H9 (cell line): ENCODE data around the gene ZNF385B. TPM values are rescaled to one million over a fixed set of nuclear protein-coding genes. Genes with fewer than 3 reads are reported as not detected.

Source experiments
- DNase-seq: peaks from one replicate; pipeline ENCODE4 v3.0.0-alpha.2; 2017
- H2AFZ ChIP-seq: one replicate; pipeline ENCODE4 v1.6.1; 2013; ENCODE audit warnings: mild to moderate bottlenecking, low read length, control low read depth, moderate library complexity
- H2AK5ac ChIP-seq: 2 replicates; pipeline ENCODE4 v1.6.1; 2013; ENCODE audit warnings: low read length, control low read depth, mixed read lengths; ENCODE audit not compliant: insufficient read length
- H2BK120ac ChIP-seq: one replicate; pipeline ENCODE4 v1.6.1; 2013; ENCODE audit warnings: low read depth, mild to moderate bottlenecking, low read length, control low read depth, inconsistent platforms; ENCODE audit not compliant: poor library complexity, severe bottlenecking
- H2BK12ac ChIP-seq: 2 replicates; pipeline ENCODE4 v1.6.1; 2013; ENCODE audit warnings: low read length, control low read depth, mixed read lengths, low read depth; ENCODE audit not compliant: insufficient read length
- H2BK15ac ChIP-seq: 2 replicates; pipeline ENCODE4 v1.6.1; 2013; ENCODE audit warnings: low read depth, low read length, control low read depth
- H2BK20ac ChIP-seq: one replicate; pipeline ENCODE4 v1.6.1; 2013; ENCODE audit warnings: low read depth, mild to moderate bottlenecking, low read length, control low read depth, inconsistent platforms; ENCODE audit not compliant: poor library complexity, severe bottlenecking
- H2BK5ac ChIP-seq: 2 replicates; pipeline ENCODE4 v1.6.1; 2013; ENCODE audit warnings: low read length, control low read depth, mixed read lengths; ENCODE audit not compliant: insufficient read length
- H3K14ac ChIP-seq: 2 replicates; pipeline ENCODE4 v1.6.1; 2013; ENCODE audit warnings: low read length, control low read depth; ENCODE audit not compliant: insufficient read depth
- H3K18ac ChIP-seq: 2 replicates; pipeline ENCODE4 v1.6.1; 2013; ENCODE audit warnings: low read depth, mild to moderate bottlenecking, mixed read lengths, low read length, control low read depth; ENCODE audit not compliant: insufficient read length
- H3K23ac ChIP-seq: 2 replicates; pipeline ENCODE4 v1.6.1; 2013; ENCODE audit warnings: low read length, control low read depth, mixed read lengths, low read depth; ENCODE audit not compliant: insufficient read length
- H3K23me2 ChIP-seq: 2 replicates; pipeline ENCODE4 v1.6.1; 2013; ENCODE audit warnings: low read depth, mild to moderate bottlenecking, mixed read lengths, low read length, control low read depth; ENCODE audit not compliant: insufficient read length, poor library complexity, severe bottlenecking
- H3K27ac ChIP-seq: 2 replicates; pipeline ENCODE4 v1.5.1; 2013; ENCODE audit warnings: low read length, control low read depth, mixed read lengths, low read depth; ENCODE audit not compliant: insufficient read length
- H3K27me3 ChIP-seq: 2 replicates; pipeline ENCODE4 v1.6.1; 2013; ENCODE audit warnings: low read length, control low read depth, inconsistent platforms; ENCODE audit not compliant: insufficient read depth
- H3K4ac ChIP-seq: 2 replicates; pipeline ENCODE4 v1.6.1; 2013; ENCODE audit warnings: low read depth, mild to moderate bottlenecking, control low read depth, inconsistent platforms, low read length, moderate library complexity
- H3K4me1 ChIP-seq: 2 replicates; pipeline ENCODE4 v1.6.1; 2013; ENCODE audit warnings: low read length, control low read depth, inconsistent platforms; ENCODE audit not compliant: insufficient read depth
- H3K4me2 ChIP-seq: 2 replicates; pipeline ENCODE4 v1.6.1; 2013; ENCODE audit warnings: low read length, control low read depth, mixed read lengths; ENCODE audit not compliant: insufficient read length, insufficient read depth
- H3K56ac ChIP-seq: 2 replicates; pipeline ENCODE4 v1.6.1; 2013; ENCODE audit warnings: low read depth, mild to moderate bottlenecking, mixed read lengths, low read length, control low read depth; ENCODE audit not compliant: insufficient read length
- H3K79me1 ChIP-seq: 2 replicates; pipeline ENCODE4 v1.6.1; 2013; ENCODE audit warnings: low read depth, mild to moderate bottlenecking, moderate library complexity, low read length, control low read depth, inconsistent platforms; ENCODE audit not compliant: insufficient read depth, poor library complexity, severe bottlenecking
- H3K79me2 ChIP-seq: 2 replicates; pipeline ENCODE4 v1.6.1; 2013; ENCODE audit warnings: low read length, control low read depth, inconsistent platforms; ENCODE audit not compliant: insufficient read depth
- H3K9ac ChIP-seq: 2 replicates; pipeline ENCODE4 v1.6.1; 2013; ENCODE audit warnings: low read length, control low read depth, mixed read lengths; ENCODE audit not compliant: insufficient read length; ENCODE audit errors: extremely low read depth
- H3K9me3 ChIP-seq: one replicate; pipeline ENCODE4 v1.6.1; 2013; ENCODE audit warnings: low read depth, low read length, inconsistent platforms; ENCODE audit not compliant: control insufficient read depth
- H3T11ph ChIP-seq: one replicate; pipeline ENCODE4 v1.6.1; 2013; ENCODE audit warnings: mild to moderate bottlenecking, low read length, control low read depth, inconsistent platforms
- H4K20me1 ChIP-seq: one replicate; pipeline ENCODE4 v1.6.1; 2013; ENCODE audit not compliant: control insufficient read depth, insufficient read length, insufficient read depth
- H4K5ac ChIP-seq: 2 replicates; pipeline ENCODE4 v1.6.1; 2013; ENCODE audit warnings: low read depth, mild to moderate bottlenecking, mixed read lengths, low read length, control low read depth; ENCODE audit not compliant: insufficient read length
- H4K8ac ChIP-seq: replicated peaks from 2 replicates; pipeline ENCODE4 v1.6.1; 2013; ENCODE audit warnings: low read length, control low read depth, mixed read lengths, low read depth; ENCODE audit not compliant: insufficient read length
- H4K91ac ChIP-seq: 2 replicates; pipeline ENCODE4 v1.6.1; 2013; ENCODE audit warnings: low read depth, mild to moderate bottlenecking, moderate library complexity, mixed read lengths, low read length, control low read depth; ENCODE audit not compliant: insufficient read length
- H3K27ac Mint-ChIP-seq, 3 experiments: 2 replicates in 2 of 3; 3 replicates in 1 of 3; pipeline ENCODE4 v1.8.0; 2020 to 2021; ENCODE audit warnings: mixed read lengths in 3 of 3, mild to moderate bottlenecking in 1 of 3, moderate library complexity in 1 of 3
- H3K27me3 Mint-ChIP-seq: 2 replicates; pipeline ENCODE4 v1.8.0; 2021; ENCODE audit warnings: low read depth, mild to moderate bottlenecking, moderate library complexity, mixed read lengths
- H3K36me3 Mint-ChIP-seq, 3 experiments: 2 replicates in 2 of 3; 3 replicates in 1 of 3; pipeline ENCODE4 v1.8.0; 2020 to 2021; ENCODE audit warnings: low read depth in 3 of 3, mixed read lengths in 3 of 3; ENCODE audit not compliant: insufficient read depth in 1 of 3
- H3K4me1 Mint-ChIP-seq, 2 experiments: 2 replicates each; pipeline ENCODE4 v1.8.0; 2020; ENCODE audit warnings: mixed read lengths in 2 of 2
- H3K4me3 Mint-ChIP-seq, 2 experiments: 2 replicates in 1 of 2; 3 replicates in 1 of 2; pipeline ENCODE4 v1.8.0; 2020 to 2021; ENCODE audit warnings: mild to moderate bottlenecking in 2 of 2, mixed read lengths in 2 of 2, moderate library complexity in 1 of 2
- H3K9me3 Mint-ChIP-seq, 2 experiments: 2 replicates in 1 of 2; 3 replicates in 1 of 2; pipeline ENCODE4 v1.8.0; 2020; ENCODE audit warnings: mild to moderate bottlenecking in 2 of 2, mixed read lengths in 2 of 2, moderate library complexity in 1 of 2
- CTCF ChIP-seq: fragments of 200-600 bp; sonication (generic); conservative IDR thresholded peaks from 3 replicates; pipeline ENCODE4 v1.8.0; 2021; ENCODE audit warnings: antibody characterized with exemption, mild to moderate bottlenecking
- WGBS: extraction: QIAGEN DNeasy Blood & Tissue Kit; methylation state at CpG from one replicate; pipeline ENCODE4 v1.1.7; 2013; ENCODE audit warnings: missing lambda C conversion rate, low lambda C conversion rate, mixed read lengths; ENCODE audit not compliant: insufficient read length; ENCODE audit errors: extremely low coverage; 5-methylcytosine and 5-hydroxymethylcytosine counted together
- total RNA-seq: library from RNA; stranded (reverse); gene quantifications from 2 replicates; pipeline ENCODE4 v1.2.1, GENCODE V29; 2021

ZNF385B gene
- total RNA-seq, 1 experiment from 2014 or later: 2.1 TPM

GRCh38 chr2:179562330-179562885 lies 299.0 kb downstream of the ZNF385B start:
- H3K18ac ChIP-seq: no peak overlapping the region
- no peaks in the 10 kb centered on the region for H3K36me3 Mint-ChIP-seq
- H2BK20ac ChIP-seq: no peak overlapping the region
- H3K79me2 ChIP-seq: no peaks in the 10 kb centered on the region
- H4K91ac ChIP-seq: no peak overlapping the region
- no peaks in the 10 kb centered on the region for H3K27me3 Mint-ChIP-seq
- no peak overlapping the region for H2BK5ac ChIP-seq
- no peak overlapping the region for H3K27ac ChIP-seq
- H3K23ac ChIP-seq: no peak overlapping the region
- no peak overlapping the region for H3K14ac ChIP-seq
- H3K4me1 Mint-ChIP-seq: peaks cover 16 to 28% of the 10 kb centered on the region in 2 experiments
- H3K4me2 ChIP-seq: no peak overlapping the region
- H3K27ac Mint-ChIP-seq: no peak overlapping the region
- H2AFZ ChIP-seq: no peak overlapping the region
- H3K79me1 ChIP-seq: no peaks in the 10 kb centered on the region
- H4K5ac ChIP-seq: no peak overlapping the region
- H3K4me3 Mint-ChIP-seq: no peak overlapping the region
- H3K23me2 ChIP-seq: no peaks in the 10 kb centered on the region
- no peak overlapping the region for H2BK15ac ChIP-seq
- no peak overlapping the region for H2AK5ac ChIP-seq
- no peak overlapping the region for H3K4ac ChIP-seq
- DNase-seq: no peak
- no peaks in the 10 kb centered on the region for H3K9me3 Mint-ChIP-seq
- H3K56ac ChIP-seq: no peak overlapping the region
- H3K9ac ChIP-seq: no peak overlapping the region
- H4K8ac ChIP-seq: no peak overlapping the region
- TF ChIP-seq CTCF: no peak
- no CpG with 5 or more reads among the region's 8 CpGs for WGBS
- H4K20me1 ChIP-seq: no peaks in the 10 kb centered on the region
- no peaks in the 10 kb centered on the region for H3K9me3 ChIP-seq
- no peak overlapping the region for H2BK120ac ChIP-seq
- H3K4me1 ChIP-seq: no peaks in the 10 kb centered on the region; the same call in 1 of the 2 replicates
- H3K27me3 ChIP-seq: no peaks in the 10 kb centered on the region
- H2BK12ac ChIP-seq: no peak overlapping the region
- H3T11ph ChIP-seq: no peak overlapping the region
